HUDEP-2 (cell line): Measurements from ENCODE around the gene STX18.
"Not testable (repeated sequence)": the region's sequence is repeated elsewhere in the genome, so short reads cannot be mapped to it uniquely, and the experiment has no call there.

Source experiments
- DNase-seq, 76 experiments: peaks; one replicate each; lab custom pipeline; 2025; ENCODE audit not compliant: unreplicated experiment in 76 of 76; lab: John Stamatoyannopoulos, UW

The STX18 gene

DNA sequence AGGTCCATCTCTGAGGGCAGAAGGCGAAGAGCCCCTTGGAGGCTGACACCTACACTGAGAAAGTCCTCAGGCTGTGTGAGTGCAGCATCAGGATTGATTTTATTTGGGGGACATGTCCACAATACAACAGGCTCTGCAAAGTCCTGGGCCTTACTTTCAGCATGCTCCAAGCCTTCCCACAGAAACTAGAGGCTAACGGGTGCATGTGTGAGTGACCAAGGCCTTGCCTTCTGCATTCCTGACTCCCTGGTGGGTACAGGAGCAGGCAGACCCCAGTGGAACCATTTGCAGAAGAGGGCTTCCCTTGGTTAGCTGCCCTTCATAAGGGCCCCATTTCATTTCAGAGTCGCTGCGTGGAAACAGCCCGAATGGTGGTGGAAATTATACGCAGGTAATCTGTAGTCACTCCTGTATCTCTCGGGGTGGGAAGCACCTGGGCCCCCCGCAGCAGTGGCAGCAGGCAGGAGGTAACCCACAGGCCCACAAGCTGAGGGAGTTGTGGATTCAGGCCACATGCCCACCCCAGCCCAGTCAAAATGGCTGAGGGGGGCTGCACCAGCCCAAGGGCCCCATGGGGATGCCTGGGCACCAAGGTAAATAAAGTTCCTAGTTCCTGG, 117.2 kb downstream of the STX18 start:
- DNase-seq, result no peak

DNA sequence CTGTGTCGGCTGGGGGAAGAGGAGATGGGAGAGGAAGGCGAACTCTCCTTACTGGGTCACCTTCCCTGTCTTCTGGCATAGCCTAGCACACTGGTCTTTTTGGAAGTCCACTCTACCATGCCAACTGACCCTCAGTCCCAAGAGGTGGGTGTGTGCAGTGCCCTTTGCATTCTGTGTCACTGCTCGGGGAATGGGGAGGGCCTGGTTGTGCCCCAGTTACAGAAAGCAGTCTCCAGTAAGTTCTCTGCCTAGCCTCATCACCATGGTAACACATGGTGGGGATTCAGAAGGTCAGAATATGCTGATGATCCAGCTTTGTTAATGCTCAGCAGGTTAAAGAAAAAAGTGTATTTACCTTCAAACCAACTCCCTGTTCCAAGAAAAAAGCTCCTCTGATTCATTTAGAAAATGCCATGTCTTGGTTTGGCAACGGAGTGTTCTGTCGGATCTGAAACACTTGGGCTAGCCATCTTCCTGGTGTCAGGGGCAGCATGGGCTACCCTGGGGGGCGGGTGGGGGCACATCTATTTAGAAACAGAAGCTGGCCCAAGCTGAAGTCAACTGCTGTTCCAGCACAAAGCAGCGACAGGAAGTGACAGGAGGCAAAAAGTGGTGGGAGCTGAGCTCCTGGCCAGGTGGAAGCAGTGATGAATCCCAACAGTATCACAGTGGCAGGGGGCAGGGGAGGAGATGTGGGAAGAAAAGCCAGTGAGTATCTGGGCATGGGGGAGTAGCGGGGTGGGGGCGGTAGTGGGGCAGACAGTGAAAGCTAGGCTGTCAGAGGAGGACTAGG, 117.9 kb downstream of the STX18 start:
- no peak for DNase-seq

DNA sequence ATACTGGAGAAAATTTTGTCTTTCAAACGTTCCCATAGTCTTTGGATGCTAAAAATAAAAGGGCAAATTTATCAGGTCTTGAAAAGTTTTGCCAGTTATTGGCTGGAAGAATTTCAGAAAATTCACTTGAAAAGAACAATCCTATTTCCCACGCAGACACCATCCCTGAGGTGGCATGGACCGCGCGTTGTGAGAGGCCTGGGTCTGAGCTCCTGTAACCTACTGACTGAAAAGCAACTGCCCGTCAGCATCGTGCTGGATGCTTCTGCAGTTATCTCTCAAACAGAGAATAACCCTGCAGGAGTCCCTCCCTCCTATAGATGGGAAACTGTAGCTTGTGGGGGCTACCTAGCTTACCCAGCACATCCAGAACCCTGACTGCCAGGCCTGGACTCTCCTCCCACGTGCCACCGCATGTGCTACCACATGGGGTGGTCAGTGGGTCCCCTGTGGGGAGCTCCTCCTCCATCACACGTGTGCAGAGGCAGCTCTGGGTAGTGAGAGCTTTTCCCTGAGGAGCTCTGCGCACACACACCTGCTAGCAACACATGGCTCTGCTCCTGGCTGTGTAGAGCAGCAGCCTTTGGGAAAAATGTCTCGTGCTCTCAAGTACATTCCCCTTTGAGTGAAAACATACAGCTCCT, 118.9 kb downstream of the STX18 start:
- no peak for DNase-seq

DNA sequence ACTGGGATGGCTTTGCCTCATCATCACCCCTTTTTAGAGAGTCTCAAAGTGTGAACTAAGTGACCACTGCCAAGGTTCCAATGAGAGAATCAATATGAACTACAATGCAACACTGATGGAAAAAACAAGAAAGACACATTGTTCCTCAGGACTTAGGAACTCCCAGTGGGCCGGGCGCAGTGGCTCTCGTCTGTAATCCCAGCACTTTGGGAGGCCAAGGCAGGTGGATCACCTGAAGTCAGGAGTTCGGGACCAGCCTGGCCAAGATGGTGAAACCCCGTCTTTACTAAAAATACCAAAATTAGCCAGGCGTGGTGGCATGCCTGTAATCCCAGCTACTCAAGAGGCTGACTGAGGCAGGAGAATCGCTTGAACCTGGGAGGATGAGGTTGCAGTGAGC, 119.7 kb downstream of the STX18 start:
- DNase-seq, result not testable (repeated sequence)

DNA sequence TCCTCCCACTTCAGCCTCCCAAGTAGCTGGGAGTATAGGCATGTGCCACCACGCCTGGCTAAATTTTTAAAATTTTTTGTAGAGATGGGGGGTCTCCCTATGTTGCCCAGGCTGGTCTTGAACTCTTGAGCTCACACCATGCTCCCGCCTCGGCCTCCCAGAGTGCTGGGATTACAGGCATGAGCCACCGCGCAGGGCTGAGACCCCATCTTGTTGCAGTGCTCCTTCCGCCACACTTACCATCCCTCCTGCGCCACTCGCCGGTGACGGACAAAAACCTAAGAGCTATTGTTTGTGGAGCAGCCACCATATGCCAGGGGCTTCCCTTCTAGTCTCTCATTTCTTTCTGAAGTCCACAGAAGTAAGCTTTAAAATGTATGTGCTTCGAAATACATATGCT, 120.5 kb downstream of the STX18 start:
- DNase-seq, result no peak

DNA sequence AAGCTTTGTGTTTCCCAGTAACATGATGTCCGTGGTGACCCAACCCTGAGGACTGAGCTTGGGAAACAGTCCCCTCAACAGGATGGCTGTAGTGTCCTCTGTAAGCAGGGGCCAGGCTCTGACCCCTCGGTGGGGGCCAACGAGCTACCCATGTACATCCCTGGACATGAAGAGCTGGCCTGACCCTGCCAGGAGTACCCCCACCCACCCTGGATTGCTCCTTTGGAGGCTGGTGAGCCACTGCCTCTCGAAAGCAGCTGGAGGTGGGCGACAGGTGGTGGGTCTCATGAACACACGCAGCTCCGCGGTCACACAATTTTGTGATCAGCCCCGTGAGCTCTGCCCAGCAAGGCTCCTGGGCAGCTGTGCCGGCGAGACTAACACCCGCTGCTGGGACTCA, 121.4 kb downstream of the STX18 start:
- no peak for DNase-seq

DNA sequence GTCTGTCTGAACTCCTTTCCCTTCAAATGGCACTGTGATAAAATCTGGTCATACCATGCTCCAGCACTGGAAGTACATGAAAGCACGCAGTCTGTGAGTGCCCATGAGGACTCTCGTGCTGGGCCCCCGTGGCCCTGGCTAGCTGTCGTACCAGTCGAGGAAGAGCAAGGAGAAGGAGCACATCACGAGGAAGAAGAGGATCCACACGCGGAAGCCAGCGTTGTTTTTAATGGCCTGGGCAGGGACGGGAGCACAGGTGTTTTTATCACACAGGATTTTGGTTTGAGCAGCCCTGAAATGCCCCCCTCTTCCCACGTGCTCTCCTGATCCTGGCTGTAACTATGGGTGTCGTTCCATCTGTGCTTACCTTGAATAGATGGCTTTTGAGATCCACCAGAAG, 122.0 kb downstream of the STX18 start:
- no peak for DNase-seq

DNA sequence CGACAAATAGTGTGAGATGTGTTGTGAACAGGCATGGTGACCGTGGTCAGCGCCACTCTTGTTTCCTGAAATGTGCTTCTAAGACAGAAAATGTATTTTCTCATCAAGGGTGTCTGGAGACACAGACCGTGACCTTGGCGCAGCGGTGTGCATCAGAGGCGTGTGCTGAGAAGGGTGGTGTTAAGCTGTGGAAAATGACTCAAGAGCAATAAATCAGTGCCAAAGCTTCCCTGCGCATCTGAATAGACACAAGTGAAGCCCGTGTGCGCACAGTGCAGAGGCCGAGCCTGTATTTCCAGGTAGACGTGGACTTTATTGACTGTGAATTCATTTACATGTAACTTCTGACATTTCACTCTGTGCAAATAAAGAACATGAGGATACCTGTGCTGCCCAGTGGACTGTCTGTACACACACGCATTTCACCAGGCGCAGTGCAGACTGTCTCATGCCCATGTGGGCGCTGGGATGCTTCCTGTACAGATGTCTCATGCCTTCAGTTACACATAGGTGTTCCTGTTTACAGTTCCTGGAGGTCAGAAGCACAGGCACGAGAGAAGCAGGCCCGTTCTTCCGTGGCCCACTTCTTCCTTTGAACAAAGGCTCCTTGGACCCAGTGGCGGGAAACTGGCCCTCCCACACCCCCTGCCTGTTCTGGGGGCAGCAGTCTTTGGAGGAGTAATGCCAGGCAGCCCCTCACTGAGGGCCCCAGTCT, 123.0 kb downstream of the STX18 start:
- DNase-seq, result no peak

DNA sequence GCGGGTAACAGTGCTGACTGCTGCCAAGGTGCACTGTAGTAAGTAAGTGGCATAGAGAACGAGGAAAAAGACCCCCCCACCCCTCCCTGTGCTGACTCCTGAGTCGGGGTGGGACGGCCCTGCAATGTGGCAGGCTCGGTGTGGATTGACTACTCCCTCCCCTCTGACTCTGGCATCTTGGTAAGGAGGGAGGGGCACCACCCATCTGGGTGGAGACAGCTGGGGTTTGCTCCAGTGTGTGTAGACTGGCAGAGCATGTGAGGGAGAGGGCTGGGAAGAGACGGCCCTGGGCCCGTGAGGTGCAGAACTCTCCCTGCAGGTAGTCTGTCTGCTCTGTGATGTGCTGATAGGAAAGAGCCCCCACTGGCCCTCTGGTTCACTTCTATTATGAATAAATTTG, 124.0 kb downstream of the STX18 start:
- no peak for DNase-seq

DNA sequence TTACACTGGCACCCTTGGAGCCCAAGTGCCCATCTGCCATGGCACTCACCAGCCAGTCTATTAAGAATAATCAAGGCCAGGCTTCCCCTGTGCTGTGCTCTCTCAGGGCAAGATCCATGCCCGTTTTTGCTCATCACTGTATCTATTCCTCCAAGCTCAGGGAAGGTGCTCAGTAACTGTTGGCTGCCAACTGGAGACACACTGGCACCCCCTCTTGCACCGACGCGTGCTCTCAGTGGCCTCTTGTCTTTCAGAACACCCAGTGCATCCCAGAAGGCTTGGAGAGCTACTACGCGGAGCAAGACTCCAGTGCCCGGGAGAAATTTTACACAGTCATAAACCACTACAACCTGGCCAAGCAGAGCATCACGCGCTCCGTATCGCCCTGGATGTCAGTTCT, 124.9 kb downstream of the STX18 start:
- no peak for DNase-seq

DNA sequence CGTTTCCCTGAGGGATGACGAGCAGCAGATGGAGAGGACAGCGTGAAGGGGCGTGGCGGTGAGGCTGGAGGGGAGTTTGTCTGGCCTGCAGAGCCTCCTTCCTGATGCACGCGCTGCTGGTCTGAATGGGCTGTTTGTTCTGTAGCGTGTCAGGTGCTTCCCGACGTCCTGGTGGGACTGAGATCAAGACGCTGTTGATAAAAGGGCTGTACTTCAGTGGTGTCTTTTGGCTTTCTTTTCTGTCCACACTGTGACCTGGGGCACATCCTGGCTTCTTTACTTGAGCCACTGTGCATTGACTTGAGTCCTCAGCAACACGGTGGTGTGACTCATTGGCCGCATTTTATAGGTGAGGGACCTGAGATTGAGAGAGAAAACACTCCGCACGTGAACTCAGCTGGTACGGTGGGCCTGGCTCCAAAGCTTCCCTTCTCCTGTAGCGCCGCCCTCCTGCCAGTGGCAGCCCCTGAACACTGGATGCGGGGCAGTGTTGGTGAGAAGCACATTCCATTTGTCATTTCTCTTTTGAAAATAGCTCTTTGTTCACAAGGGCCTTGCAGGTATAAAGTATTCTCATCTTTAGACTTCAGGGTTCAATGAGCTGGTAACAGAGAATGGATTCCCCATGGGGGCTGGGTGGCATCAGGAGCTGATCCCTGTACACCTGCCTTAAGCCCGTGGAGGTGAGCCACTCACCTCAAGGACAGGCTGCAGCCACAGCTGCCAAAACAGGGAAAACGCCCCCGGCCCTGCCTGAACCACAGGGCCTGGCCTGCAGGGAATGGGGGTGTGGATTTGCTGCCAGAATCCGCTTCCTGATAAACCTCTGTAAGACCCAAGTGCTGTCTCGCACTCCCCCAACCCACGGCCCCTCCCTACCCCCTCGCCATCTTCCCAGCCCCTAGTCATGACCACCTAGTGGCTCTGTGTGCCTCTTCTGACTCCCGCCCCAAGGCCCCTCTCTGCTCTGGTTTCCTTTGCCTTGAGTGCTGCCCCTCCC, 125.7 kb downstream of the STX18 start:
- no peak for DNase-seq

DNA sequence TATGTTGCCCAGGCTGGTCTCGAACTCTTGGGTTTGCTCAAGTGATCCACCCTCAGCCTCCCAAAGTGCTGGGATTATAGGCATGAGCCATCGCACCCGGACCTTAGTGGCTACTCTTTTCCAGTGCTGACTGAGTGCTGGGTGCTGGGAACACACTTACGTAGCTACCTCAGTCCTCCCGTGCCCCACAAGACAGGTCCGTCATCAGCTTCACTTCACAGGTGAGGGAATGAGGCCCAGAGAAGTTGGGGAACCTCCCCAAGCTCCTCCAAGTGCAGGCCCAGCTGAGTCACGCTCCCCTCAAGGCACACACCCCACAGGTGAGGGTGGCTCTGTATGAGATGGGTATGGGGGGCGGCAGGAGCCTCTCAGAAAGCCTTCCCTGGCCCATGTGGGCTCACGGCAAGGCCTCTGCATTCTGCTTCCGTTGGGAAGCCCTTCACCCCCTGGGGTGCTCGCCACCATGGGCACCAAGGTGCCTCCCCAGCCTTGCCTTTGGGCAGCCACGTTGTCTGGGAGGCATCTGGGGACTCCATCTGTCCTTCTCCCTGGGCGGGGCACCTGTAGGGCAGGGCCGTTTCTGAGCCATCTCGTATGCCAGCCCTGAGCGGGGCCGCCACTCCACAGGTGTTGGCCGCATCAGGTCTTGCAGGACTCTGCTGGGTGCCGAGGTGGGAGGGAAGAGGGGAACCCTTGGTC, 126.6 kb downstream of the STX18 start:
- no peak for DNase-seq

DNA sequence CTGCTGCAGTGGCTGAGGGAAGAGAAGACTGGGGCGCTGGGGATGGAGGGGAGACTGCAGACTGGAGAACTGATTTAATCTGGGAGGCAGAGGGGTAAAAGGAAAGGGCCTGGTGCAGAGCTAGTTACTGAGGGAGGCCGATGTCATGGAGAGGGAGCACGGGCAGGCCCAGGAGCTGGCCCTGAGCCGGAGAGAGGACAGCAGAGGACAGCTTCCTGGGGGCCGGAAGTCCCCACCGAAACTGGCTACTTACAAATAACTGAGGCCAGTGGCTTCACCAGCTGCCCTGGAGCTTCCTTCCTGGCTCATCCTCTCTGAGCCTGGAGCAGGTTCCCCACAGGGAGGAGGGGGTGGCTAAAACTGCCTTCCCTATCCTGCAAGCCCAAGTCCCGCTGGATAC, 128.0 kb downstream of the STX18 start:
- DNase-seq, result no peak

DNA sequence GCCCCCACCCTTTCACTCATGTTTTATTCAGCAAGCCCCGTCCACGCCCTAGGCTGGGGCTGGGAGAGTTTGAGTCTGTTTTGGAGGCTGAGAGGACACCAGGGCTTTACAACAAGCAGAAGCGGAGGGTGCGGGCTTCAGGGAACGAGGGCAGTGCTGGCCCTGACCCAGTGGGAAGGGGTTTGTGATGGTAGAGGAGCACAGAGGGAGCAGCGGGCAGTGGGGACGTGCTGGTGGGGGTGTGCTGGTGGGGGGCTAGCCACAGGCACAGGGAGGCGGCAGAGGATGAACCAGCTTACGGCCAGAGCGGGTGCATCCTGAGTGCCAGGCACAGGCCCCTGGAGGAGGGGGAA, 128.5 kb downstream of the STX18 start:
- no peak for DNase-seq

DNA sequence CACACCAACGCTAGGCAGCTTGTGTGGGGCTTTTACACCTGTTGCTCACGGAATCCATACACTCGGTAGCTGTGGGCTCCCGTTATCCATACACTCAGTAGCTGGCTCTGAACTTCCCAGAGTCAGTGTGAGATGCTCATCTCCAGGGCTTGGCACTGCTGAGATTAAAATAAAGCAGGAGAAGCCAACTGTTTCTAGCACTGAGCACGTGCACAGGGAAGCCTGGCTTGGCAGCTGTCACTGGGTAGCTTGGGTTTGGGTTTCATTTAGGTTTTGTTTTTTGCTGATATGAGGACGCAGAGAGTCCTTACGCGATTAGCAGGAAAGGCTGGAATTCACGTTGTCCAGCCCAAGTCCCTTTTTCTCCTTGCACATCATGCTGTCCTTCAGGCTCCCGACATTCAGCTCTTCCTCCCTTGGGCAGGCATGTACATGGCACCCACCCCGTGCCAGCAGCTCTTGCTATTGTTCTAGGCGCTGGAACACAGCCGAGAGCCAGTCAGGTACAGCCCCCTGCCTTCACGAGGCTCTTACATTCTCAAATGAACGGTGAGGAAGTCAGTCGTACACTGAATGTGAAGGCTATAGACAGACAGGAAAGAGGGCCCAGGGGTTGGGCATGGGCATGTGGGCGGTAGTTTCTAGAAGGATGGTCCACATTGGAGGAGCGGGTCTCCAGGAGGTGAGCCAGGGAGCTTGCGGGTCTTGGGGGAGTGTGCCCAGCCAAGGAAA, 129.0 kb downstream of the STX18 start:
- no peak for DNase-seq

DNA sequence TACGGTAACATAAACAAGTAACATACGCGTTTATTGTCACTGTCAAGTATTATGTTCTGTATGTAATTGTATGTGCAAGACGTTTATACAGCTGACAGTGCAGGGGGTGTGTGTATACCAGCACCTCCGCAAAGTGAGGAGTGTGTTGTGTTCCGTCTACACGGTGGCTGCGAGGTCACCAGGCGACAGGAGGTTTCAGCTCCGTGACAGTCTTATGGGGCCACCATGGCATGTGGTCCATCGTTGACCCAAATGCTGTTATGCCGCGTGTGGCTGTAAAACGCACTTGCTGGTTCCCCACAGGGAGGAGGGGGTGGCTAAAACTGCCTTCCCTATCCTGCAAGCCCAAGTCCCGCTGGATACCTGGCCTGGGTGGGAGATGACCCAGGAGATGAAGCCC, 129.9 kb downstream of the STX18 start:
- no peak for DNase-seq

DNA sequence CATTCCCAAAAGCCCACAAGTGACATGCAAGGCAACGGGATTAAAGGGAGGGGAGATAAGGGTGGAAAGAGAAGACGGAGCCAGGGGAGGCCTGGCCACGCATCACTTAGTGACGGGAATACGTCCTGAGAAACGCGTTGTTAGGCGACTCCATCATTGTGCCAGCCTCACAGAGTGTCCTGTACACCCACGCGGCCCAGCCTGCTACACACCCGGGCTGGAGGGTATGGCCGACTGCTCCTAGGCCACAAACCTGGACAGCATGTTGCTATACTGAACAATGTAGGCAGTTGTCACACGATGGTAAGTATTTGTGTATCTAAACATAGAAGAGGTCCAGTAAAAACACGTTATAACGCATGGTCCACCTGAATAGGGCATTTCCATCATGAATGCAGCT, 131.6 kb downstream of the STX18 start:
- DNase-seq, result no peak

DNA sequence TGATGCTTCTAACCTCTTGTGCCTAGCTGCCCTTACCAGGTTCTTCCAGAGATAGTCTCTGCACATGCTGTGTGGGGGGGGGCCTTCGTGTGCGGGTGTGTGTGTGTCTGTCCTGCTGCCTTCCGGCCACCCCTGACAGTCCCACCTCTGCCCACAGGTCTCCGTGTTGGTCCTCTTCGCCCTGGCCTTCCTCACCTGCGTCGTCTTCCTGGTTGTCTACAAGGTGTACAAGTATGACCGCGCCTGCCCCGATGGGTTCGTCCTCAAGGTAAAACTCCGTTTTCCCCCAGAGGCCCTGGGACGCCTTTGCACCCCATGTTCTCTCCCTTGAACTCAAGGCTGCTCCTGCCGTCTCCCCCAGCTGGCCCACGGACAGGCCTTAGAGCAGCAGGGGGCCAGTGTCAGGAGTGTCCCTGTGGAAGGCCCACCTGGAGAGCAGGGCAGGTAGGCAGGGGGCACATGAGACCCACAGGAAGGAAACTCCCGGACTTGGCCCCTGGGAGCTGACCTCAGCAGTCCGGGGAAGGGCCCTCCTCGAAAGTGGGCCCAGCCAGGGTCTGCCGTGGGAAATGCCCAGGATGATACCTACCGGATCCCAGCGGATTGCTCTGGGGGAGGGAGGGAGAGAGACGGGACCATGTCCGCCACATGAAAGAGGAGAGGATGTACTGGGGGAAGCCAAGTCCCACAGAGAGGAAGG, 132.3 kb downstream of the STX18 start:
- DNase-seq, result no peak
